ENCODE data around the gene CCDC134. TPM values are rescaled to one million over a fixed set of nuclear protein-coding genes. Genes with fewer than 3 reads are reported as not detected.

Gene CCDC134
- total and polyA plus RNA-seq, 2 donors (not counting 3 experiments of a cell fraction or from before 2014, with no cell fraction given), result 4.5 to 8.4 TPM

- dilution Hi-C loops (cut with MboI; ENCODE audit: extremely low pct_ligation_motif_present, low sequenced_read_pairs) (no loop called here), intact Hi-C loops (cut with micrococcal nuclease) (no loop called here)
- H2AFZ ChIP-seq (ENCODE audit: low read depth, low read length), result no peak overlapping the region
- DNase-seq (ENCODE audit: low read depth, low spot score) (no peak), FAIRE-seq (no peak)
- peaks cover 10% of the 10 kb centered on the region for H3K4me1 ChIP-seq (ENCODE audit: control insufficient read depth, extremely low read depth, insufficient read depth, low read length)
- H3K4me3 ChIP-seq (replicated peaks in 1 of 3; ENCODE audit: insufficient read depth in 1 of 3, low read depth in 1 of 3, low read length in 3 of 3), result no peak overlapping the region
- no peak overlapping the region for H3K27ac ChIP-seq (ENCODE audit: insufficient read depth, low read depth, low read length)
- H3K27me3 ChIP-seq (ENCODE audit: control insufficient read depth in 2 of 2, insufficient read depth in 2 of 2, low read length in 2 of 2), result no peaks in the 10 kb centered on the region
- BruUV-seq (replicated peaks), result no TSS peak
- H3K9me3 ChIP-seq (replicated peaks; ENCODE audit: control insufficient read depth, insufficient read depth, low read length), result no peaks in the 10 kb centered on the region
- H4K20me1 ChIP-seq (replicated peaks; ENCODE audit: control insufficient read depth, extremely low read depth, insufficient read depth, low read length), result no peaks in the 10 kb centered on the region
- H3K9ac ChIP-seq (replicated peaks; ENCODE audit: extremely low read depth, insufficient read depth, low read length), result no peak overlapping the region
- no peak for TF ChIP-seq GATA2 (IDR thresholded peaks at IDR 0.05; ENCODE audit: insufficient read depth, insufficient read length, low read depth, low read length)
- TF ChIP-seq FOS (IDR thresholded peaks at IDR 0.05; ENCODE audit: borderline replicate concordance, insufficient read depth, low read length), result no peak
- TF ChIP-seq, protein P1, sequence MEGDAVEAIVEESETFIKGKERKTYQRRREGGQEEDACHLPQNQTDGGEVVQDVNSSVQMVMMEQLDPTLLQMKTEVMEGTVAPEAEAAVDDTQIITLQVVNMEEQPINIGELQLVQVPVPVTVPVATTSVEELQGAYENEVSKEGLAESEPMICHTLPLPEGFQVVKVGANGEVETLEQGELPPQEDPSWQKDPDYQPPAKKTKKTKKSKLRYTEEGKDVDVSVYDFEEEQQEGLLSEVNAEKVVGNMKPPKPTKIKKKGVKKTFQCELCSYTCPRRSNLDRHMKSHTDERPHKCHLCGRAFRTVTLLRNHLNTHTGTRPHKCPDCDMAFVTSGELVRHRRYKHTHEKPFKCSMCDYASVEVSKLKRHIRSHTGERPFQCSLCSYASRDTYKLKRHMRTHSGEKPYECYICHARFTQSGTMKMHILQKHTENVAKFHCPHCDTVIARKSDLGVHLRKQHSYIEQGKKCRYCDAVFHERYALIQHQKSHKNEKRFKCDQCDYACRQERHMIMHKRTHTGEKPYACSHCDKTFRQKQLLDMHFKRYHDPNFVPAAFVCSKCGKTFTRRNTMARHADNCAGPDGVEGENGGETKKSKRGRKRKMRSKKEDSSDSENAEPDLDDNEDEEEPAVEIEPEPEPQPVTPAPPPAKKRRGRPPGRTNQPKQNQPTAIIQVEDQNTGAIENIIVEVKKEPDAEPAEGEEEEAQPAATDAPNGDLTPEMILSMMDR (IDR thresholded peaks at IDR 0.05; ENCODE audit: extremely low read depth in 1 of 2, insufficient read depth in 1 of 2, low read depth in 1 of 2, low read length in 2 of 2), result no peak
- no peak for TF ChIP-seq MYC (IDR thresholded peaks at IDR 0.05; ENCODE audit: low read depth, low read length)
- no peak for TF ChIP-seq MAX (IDR thresholded peaks at IDR 0.05; ENCODE audit: insufficient read depth, insufficient read length)
- no peak for TF ChIP-seq POLR2A (IDR thresholded peaks at IDR 0.05; ENCODE audit: low read depth, low read length)
- no peak for TF ChIP-seq POLR2AphosphoS5 (IDR thresholded peaks at IDR 0.05; ENCODE audit: insufficient read depth, low read depth, low read length)
- no peak for TF ChIP-seq JUN (IDR thresholded peaks at IDR 0.05; ENCODE audit: borderline replicate concordance, insufficient read depth, insufficient read length, low read depth)
- TF ChIP-seq EZH2 (IDR thresholded peaks at IDR 0.05; ENCODE audit: borderline replicate concordance, low read depth, low read length, severe bottlenecking), result no peak
- H3K4me2 ChIP-seq (ENCODE audit: insufficient read depth, low read length), result no peak overlapping the region
- no peaks in the 10 kb centered on the region for H3K9me1 ChIP-seq (replicated peaks; ENCODE audit: control insufficient read depth, extremely low read depth, insufficient read depth, low read length)
- H3K36me3 ChIP-seq (ENCODE audit: control insufficient read depth in 2 of 2, extremely low read depth in 1 of 2, insufficient read depth in 2 of 2, low read length in 2 of 2), result no peaks in the 10 kb centered on the region
- ChIA-PET POLR2A (no interaction called here), CTCF (interaction anchor here (1.1 to 2.6 kb wide), 5 partner anchors 12 to 85 kb away, joined by 3 to 15 read pairs (median 5); partner anchors contain the start of gene CCDC134)
- no peaks in the 10 kb centered on the region for H3K79me2 ChIP-seq (ENCODE audit: control insufficient read depth, insufficient read depth, low read length)
Measured at GRCh38 chr22:41782316-41782715, 18.2 kb upstream of the CCDC134 start.
